NT2/D1 (cell line): ENCODE data around the gene WDFY4.

ENCODE experiments used
- DNase-seq: peaks from one replicate; pipeline ENCODE4 v3.0.0-alpha.2; 2011; ENCODE audit warnings: low read depth, low spot score
- H3K27me3 ChIP-seq: 2 replicates; pipeline ENCODE4 v1.6.0; 2011; ENCODE audit warnings: mild to moderate bottlenecking; ENCODE audit not compliant: insufficient read length, insufficient read depth
- H3K36me3 ChIP-seq: 2 replicates; pipeline ENCODE4 v1.6.1; 2011; ENCODE audit warnings: mild to moderate bottlenecking, low read length, mixed read lengths; ENCODE audit not compliant: insufficient read depth, insufficient read length
- H3K4me1 ChIP-seq: 2 replicates; pipeline ENCODE4 v1.5.1; 2011; ENCODE audit not compliant: insufficient read depth, insufficient read length
- H3K4me3 ChIP-seq: 2 replicates; pipeline ENCODE4 v1.5.1; 2011; ENCODE audit warnings: low read depth; ENCODE audit not compliant: insufficient read length
- H3K9ac ChIP-seq: 2 replicates; pipeline ENCODE4 v1.6.0; 2011; ENCODE audit warnings: low read depth; ENCODE audit not compliant: insufficient read length
- H3K9me3 ChIP-seq: 2 replicates; pipeline ENCODE4 v1.5.1; 2011; ENCODE audit warnings: mild to moderate bottlenecking, low read length; ENCODE audit not compliant: insufficient read depth
- SUZ12 ChIP-seq: IDR thresholded peaks from 2 replicates; pipeline ENCODE4 v1.6.1; 2011; ENCODE audit not compliant: insufficient read length, insufficient read depth; ENCODE audit errors: extremely low read depth
- YY1 ChIP-seq: IDR thresholded peaks from 2 replicates; pipeline ENCODE4 v1.6.1; 2011; ENCODE audit not compliant: insufficient read length, insufficient read depth
- ZNF274 ChIP-seq: IDR thresholded peaks from 2 replicates; pipeline ENCODE4 v1.6.1; 2011; ENCODE audit warnings: mild to moderate bottlenecking, low read depth, low read length

The WDFY4 gene

GRCh38 chr10:48725708-48726107 lies 41.0 kb downstream of the WDFY4 start:
- no peaks in the 10 kb centered on the region for H3K4me1 ChIP-seq
- H3K9me3 ChIP-seq, result no peaks in the 10 kb centered on the region
- DNase-seq, result no peak
- H3K4me3 ChIP-seq, result no peak overlapping the region
- H3K27me3 ChIP-seq, result no peaks in the 10 kb centered on the region
- TF ChIP-seq ZNF274 (no peak), YY1 (no peak), SUZ12 (no peak)
- no peaks in the 10 kb centered on the region for H3K36me3 ChIP-seq
- no peak overlapping the region for H3K9ac ChIP-seq

- H3K4me1 ChIP-seq, result no peaks in the 10 kb centered on the region
- H3K36me3 ChIP-seq, result no peaks in the 10 kb centered on the region
- H3K27me3 ChIP-seq, result no peaks in the 10 kb centered on the region
- DNase-seq, result no peak
- TF ChIP-seq SUZ12, result no peak
- TF ChIP-seq ZNF274, result no peak
- TF ChIP-seq YY1, result no peak
- no peak overlapping the region for H3K4me3 ChIP-seq
- no peaks in the 10 kb centered on the region for H3K9me3 ChIP-seq
- H3K9ac ChIP-seq, result no peak overlapping the region
Measured at GRCh38 chr10:48727866-48728265, 43.2 kb downstream of the WDFY4 start.

DNA sequence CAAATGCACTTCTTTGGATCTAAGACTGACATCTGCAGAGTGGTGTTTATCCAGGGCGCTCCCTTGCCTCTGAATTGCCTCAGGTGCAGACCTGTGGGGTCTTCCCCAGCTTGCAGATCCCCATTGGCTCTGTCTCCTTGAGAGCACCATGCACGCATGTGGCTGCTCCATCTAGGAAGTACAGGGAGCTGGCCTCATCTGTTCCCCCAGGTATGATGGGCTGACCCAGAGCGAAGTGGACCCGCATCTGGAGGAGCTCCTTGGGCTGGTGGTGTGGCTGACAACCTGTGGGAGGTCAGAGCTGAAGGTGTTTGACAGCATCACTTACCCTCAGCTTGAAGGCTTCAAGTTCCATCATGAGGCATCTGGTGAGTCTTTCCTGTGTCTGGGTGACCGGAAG lies 44.5 kb downstream of the WDFY4 start:
- Histone ChIP-seq H3K4me3 (no peak overlapping the region), H3K27me3 (no peaks in the 10 kb centered on the region), H3K9ac (no peak overlapping the region), H3K36me3 (no peaks in the 10 kb centered on the region), H3K4me1 (no peaks in the 10 kb centered on the region), H3K9me3 (no peaks in the 10 kb centered on the region)
- DNase-seq, result no peak
- TF ChIP-seq ZNF274 (no peak), SUZ12 (no peak), YY1 (no peak)

DNA sequence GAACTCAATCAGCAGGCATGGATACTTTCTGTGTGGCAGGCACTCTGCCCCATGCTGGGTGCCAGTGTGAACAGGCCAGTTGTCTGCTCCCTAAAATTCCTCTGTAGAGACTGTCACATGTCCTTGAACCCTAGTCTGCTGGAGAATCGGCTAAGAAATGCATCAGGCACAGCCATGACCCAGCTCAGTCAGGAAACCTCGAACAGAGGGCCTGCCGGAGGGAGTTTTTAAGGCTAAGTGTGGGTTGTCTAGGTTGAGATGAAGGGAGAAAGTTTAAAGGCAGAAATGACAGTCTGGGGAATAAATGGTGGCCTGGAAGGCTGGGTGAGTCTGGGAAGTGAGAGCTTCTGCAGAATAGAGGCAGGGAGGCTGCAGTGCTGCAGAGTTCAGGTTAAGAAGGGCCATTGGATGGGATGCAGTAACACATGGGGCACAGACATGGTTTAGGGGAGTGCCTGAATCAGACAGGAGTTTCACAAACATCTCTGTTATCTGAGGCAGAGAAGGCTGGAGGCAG lies 45.3 kb downstream of the WDFY4 start:
- Histone ChIP-seq H3K27me3 (no peaks in the 10 kb centered on the region), H3K4me1 (no peaks in the 10 kb centered on the region), H3K4me3 (no peak overlapping the region), H3K9ac (no peak overlapping the region), H3K36me3 (no peaks in the 10 kb centered on the region), H3K9me3 (no peaks in the 10 kb centered on the region)
- no peak for TF ChIP-seq YY1
- TF ChIP-seq SUZ12, result no peak
- no peak for TF ChIP-seq ZNF274
- no peak for DNase-seq

DNA sequence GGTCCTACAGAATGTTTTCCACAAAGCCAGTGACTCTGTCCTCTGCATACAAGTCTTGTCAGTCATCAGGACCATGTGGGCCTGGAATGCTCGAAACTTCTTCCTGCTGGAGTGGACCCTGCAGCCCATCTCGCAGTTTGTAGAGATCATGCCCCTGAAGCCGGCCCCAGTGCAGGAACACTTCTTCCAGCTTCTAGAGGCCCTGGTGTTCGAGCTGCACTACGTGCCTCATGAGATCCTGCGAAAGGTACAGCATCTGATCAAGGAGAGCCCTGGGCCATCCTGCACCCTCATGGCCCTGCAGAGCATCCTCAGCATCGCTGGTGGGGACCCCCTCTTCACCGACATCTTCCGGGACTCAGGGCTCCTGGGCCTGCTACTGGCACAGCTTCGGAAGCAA lies 46.5 kb downstream of the WDFY4 start:
- H3K9me3 ChIP-seq, result peaks cover 5% of the 10 kb centered on the region; the same call in 1 of the 2 replicates
- TF ChIP-seq ZNF274 (no peak), YY1 (no peak), SUZ12 (no peak)

GRCh38 chr10:48731654-48732053 lies 47.0 kb downstream of the WDFY4 start:
- H3K27me3 ChIP-seq, result no peaks in the 10 kb centered on the region
- H3K9ac ChIP-seq, result no peak overlapping the region
- TF ChIP-seq SUZ12, result no peak
- TF ChIP-seq YY1, result no peak
- no peak for TF ChIP-seq ZNF274
- no peaks in the 10 kb centered on the region for H3K4me1 ChIP-seq
- H3K4me3 ChIP-seq, result no peak overlapping the region
- no peak for DNase-seq
- H3K9me3 ChIP-seq, result peaks cover 8% of the 10 kb centered on the region; the same call in 1 of the 2 replicates
- no peaks in the 10 kb centered on the region for H3K36me3 ChIP-seq

More for the DNA sequence above, 46.5 kb downstream of the WDFY4 start:
- Histone ChIP-seq H3K4me3 (no peak overlapping the region), H3K4me1 (no peaks in the 10 kb centered on the region), H3K27me3 (no peaks in the 10 kb centered on the region), H3K36me3 (no peaks in the 10 kb centered on the region), H3K9ac (no peak overlapping the region)
- DNase-seq, result no peak

DNA sequence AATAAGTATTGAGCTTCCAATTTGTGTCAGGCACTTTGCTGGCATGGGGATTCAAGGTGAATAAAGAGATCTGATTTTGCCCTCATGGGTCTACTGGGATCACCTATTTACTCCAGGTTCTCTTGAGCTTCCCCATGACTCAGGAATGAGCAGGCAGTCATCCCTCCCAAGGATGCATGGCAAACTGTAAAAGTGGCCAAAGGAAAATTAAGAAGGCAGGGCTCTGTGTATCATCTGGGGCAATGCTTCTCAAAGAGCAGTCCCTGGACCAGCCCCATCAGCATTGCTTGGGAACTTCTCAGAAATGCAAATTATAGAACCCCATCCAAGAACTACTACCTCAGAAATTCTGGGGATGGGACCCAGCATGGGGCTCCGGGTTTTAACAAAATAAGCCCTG lies 48.7 kb downstream of the WDFY4 start:
- H3K9ac ChIP-seq, result no peak overlapping the region
- no peaks in the 10 kb centered on the region for H3K27me3 ChIP-seq
- H3K36me3 ChIP-seq, result no peaks in the 10 kb centered on the region
- DNase-seq, result no peak
- H3K9me3 ChIP-seq, result peaks cover 8% of the 10 kb centered on the region; the same call in 1 of the 2 replicates
- TF ChIP-seq SUZ12 (no peak), ZNF274 (no peak), YY1 (no peak)
- H3K4me3 ChIP-seq, result no peak overlapping the region
- no peaks in the 10 kb centered on the region for H3K4me1 ChIP-seq
